ENCODE data around the gene SDR39U1. TPM values are rescaled to one million over a fixed set of nuclear protein-coding genes. Genes with fewer than 3 reads are reported as not detected.

Gene SDR39U1
- total and polyA plus RNA-seq, 10 of the 15 experiments (the other 5 are each of a cell fraction or from before 2014, with no cell fraction given): 14.0 to 89.3 (median 42.2) TPM

DNA sequence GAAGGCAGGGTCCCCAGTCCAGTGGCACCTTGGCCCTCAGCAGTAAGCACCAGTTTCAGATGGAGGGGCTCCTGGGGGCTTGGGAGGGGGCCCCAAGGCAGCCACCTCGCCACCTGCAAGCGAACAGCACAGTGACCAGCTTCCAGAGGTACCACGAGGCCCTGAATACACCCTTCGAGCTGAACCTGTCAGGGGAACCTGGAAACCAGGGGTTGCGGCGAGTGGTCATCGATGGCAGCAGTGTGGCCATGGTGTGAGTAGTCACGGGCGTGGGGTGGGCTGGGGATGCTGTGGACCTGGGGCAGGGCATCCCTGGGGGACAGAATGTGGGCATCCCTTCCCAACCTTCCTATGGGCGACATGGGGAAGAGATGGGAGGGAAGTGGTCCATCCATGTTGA lies 32.6 kb downstream of the SDR39U1 start:
- RAD21 ChIA-PET (ENCODE audit: unreplicated experiment): interaction anchor here (1.1 to 1.7 kb wide), 3 partner anchors 21 to 76 kb away, joined by 5 to 9 read pairs (median 6); no protein-coding TSS in a partner anchor
- H3K4me1 ChIP-seq (ENCODE audit: control insufficient read depth, insufficient read depth, low read length): no peaks in the 10 kb centered on the region
- no peak for ATAC-seq
- intact Hi-C loops (cut with micrococcal nuclease; ENCODE audit: unreplicated experiment) (loop anchor here (5.0 kb wide), 1 partner anchor 43 kb away; the partner anchor contains the start of gene NFATC4), in situ Hi-C loops (cut with MboI) (no loop called here)
- H3K27ac ChIP-seq (ENCODE audit: control insufficient read depth, insufficient read depth): no peak overlapping the region
- TF ChIP-seq SIX5 (IDR thresholded peaks at IDR 0.05; ENCODE audit: low read depth, low read length, severe bottlenecking): no peak
- TF ChIP-seq, protein P1, sequence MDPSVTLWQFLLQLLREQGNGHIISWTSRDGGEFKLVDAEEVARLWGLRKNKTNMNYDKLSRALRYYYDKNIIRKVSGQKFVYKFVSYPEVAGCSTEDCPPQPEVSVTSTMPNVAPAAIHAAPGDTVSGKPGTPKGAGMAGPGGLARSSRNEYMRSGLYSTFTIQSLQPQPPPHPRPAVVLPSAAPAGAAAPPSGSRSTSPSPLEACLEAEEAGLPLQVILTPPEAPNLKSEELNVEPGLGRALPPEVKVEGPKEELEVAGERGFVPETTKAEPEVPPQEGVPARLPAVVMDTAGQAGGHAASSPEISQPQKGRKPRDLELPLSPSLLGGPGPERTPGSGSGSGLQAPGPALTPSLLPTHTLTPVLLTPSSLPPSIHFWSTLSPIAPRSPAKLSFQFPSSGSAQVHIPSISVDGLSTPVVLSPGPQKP (IDR thresholded peaks at IDR 0.05; ENCODE audit: low read depth, low read length): no peak
- TF ChIP-seq BACH1 (IDR thresholded peaks at IDR 0.05; ENCODE audit: borderline replicate concordance): no peak
- TF ChIP-seq CHD4 (IDR thresholded peaks at IDR 0.05): no peak
- no peak for TF ChIP-seq RAD21 (IDR thresholded peaks at IDR 0.05; ENCODE audit: insufficient read depth, low read depth, low read length)
- TF ChIP-seq KAT2A (conservative IDR thresholded peaks at IDR 0.05; ENCODE audit: control insufficient read depth, low read depth, low read length): no peak
- TF ChIP-seq ZNF622 (IDR thresholded peaks at IDR 0.05): no peak
- no peak for TF ChIP-seq IKZF2 (IDR thresholded peaks at IDR 0.05)
- TF ChIP-seq, protein P2, sequence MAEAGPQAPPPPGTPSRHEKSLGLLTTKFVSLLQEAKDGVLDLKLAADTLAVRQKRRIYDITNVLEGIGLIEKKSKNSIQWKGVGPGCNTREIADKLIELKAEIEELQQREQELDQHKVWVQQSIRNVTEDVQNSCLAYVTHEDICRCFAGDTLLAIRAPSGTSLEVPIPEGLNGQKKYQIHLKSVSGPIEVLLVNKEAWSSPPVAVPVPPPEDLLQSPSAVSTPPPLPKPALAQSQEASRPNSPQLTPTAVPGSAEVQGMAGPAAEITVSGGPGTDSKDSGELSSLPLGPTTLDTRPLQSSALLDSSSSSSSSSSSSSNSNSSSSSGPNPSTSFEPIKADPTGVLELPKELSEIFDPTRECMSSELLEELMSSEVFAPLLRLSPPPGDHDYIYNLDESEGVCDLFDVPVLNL (IDR thresholded peaks at IDR 0.05; ENCODE audit: low read depth, low read length): no peak
- TF ChIP-seq EGR1 (IDR thresholded peaks at IDR 0.05; ENCODE audit: borderline replicate concordance in 1 of 2, low read depth in 2 of 2, low read length in 2 of 2): no peak
- TF ChIP-seq KLF5 (IDR thresholded peaks at IDR 0.05; ENCODE audit: partially characterized antibody): no peak
- no peaks in the 10 kb centered on the region for H3K79me2 ChIP-seq (ENCODE audit: control insufficient read depth, insufficient read depth, low read length)
- POLR2A ChIA-PET: no interaction called here
- WGBS (ENCODE audit: insufficient coverage, insufficient replicate concordance, low lambda C conversion rate, missing lambda C conversion rate): 28% methylated on average over 10 of the region's 10 CpGs
- SMC1A ChIA-PET (ENCODE audit: uncharacterized antibody, unreplicated experiment): interaction anchor here (0.7 to 4.1 kb wide), 6 partner anchors 9 to 44 kb away, joined by 3 to 17 read pairs (median 4); no protein-coding TSS in a partner anchor
- no peak overlapping the region for H2AFZ ChIP-seq (ENCODE audit: control insufficient read depth, low read depth, low read length)
- H4K20me1 ChIP-seq (ENCODE audit: control insufficient read depth, insufficient read depth): no peaks in the 10 kb centered on the region
- H3K36me3 ChIP-seq (ENCODE audit: control insufficient read depth in 2 of 2, insufficient read depth in 2 of 2, low read length in 1 of 2): no peaks in the 10 kb centered on the region
- H3K9ac ChIP-seq (ENCODE audit: control insufficient read depth, insufficient read depth, low read length): no peak overlapping the region
- FAIRE-seq: no peak
- no peak overlapping the region for H3K4me3 ChIP-seq
- H3K9me3 ChIP-seq (replicated peaks; ENCODE audit: control insufficient read depth, insufficient read depth, low read length): no peaks in the 10 kb centered on the region
- no peak for DNase-seq (ENCODE audit: low read depth, low spot score)
- no TSS peak for BruUV-seq (replicated peaks)
- no peak overlapping the region for H3K4me2 ChIP-seq (ENCODE audit: control insufficient read depth, insufficient read depth)
- peaks cover 1 to 5% of the 10 kb centered on the region in 2 experiments; a peak in 2 of 4 replicates for H3K27me3 ChIP-seq (replicated peaks in 1 of 2; ENCODE audit: control insufficient read depth in 2 of 2, insufficient read depth in 2 of 2, low read length in 1 of 2)
- CTCF ChIA-PET: interaction anchor here (1.0 to 2.4 kb wide), 7 partner anchors 12 to 77 kb away, joined by 3 to 19 read pairs (median 6); no protein-coding TSS in a partner anchor
